ENCODE results near the gene XRCC5.

Gene XRCC5

GRCh38 chr2:216232721-216233120, 123.6 kb downstream of the XRCC5 start:
- DNase-seq (ENCODE audit: low spot score), result no peak

GRCh38 chr2:216233281-216233995, 124.3 kb downstream of the XRCC5 start:
- DNase-seq (ENCODE audit: low spot score), result no peak

DNA sequence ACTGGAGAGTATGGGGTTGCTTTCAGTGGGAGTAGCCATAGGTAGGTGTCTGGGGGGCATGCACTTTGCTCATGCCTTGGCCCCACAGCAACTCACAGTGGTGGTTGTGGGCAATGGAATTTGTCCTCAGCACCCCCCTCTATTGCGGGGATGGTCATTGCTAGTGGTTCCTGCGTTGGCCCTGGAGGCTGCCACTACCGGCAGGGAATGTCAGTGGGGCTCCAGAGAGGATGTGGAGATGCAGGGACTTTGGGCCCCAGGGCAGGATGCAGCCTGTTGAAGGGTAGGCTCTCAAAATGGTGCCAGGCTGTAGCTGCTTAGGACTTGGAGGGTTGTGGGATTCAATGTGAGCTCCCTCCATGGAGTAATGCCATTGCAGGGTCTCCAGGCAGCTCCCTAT, 125.0 kb downstream of the XRCC5 start:
- DNase-seq (ENCODE audit: low spot score), result no peak

DNA sequence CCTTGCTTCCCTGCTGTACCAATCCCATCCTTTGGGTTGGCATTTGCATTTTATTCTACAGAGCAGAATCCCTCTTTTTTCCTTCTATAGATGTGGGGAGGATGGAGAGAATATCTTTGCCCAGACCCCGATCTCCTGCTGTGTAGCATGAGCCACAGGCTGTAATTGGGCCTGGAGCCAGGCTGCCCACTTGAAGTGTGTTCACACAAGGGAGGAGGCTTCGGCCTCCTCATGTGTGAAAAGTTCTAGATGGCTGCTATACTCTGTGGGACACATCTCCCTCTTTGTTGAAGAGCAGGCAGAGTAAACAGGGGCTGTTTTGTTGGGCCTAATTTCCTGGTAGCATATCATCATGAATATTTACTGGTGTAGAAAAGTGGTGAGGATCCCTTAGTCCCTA, 126.3 kb downstream of the XRCC5 start:
- DNase-seq (ENCODE audit: low spot score), result no peak

DNA sequence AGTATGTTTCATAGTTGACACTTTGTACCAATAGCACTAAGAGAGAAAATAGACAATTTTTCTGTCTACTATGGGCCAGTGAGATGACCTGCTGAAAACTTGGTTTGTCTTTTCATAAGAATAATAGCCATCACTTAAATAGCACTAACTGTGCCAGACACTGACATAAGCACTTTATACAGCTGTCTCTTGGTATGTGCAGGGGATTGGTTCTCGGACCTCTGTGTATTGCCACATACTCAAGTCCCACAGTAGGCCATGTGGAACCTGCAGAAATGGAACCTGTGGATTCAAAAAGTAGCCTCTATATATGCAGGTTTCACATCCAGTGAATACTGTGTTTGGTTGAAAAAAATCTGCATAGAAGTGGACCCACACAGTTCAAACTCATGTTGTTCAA, 126.7 kb downstream of the XRCC5 start:
- DNase-seq (ENCODE audit: low spot score), result no peak

DNA sequence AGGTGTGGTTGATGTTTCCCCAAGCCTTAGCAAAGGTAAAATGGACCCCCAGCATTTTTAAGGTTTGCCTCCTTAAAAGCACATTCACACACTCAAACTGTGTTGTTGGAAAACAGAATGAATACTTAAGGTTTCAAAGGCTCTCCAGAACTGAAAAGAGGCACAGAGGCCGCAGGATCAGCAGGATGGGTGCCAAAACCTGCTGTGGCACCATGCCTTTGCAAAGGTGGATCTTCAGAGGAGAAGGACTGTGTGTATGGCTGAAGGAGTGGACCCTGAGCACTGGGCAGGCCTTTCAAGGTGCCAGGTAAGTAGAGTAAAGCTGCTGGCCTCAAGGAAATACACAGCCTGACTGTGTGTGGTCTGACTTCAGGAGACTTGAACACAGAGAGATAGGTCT, 127.3 kb downstream of the XRCC5 start:
- no peak for DNase-seq (ENCODE audit: low spot score)

DNA sequence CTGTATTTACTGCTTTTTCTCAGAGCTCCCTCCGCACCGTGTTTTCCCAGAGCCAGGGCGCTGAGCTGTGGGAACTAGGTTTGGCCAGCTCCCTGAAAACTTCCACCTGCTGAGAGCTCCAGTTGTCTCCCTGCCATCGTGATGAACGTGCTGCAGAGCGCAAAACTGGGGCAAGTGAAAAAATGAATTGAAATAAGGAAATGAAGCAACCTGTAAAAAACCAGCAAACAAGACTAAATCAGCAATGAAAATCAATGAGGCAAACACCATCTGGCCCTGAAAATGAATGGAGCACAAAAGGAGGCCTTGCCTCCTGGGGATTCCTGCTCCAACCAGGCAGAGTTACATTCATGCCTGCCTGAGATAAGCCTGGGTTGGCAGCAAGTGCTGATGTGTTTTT, 133.2 kb downstream of the XRCC5 start:
- no peak for DNase-seq (ENCODE audit: low spot score)

DNA sequence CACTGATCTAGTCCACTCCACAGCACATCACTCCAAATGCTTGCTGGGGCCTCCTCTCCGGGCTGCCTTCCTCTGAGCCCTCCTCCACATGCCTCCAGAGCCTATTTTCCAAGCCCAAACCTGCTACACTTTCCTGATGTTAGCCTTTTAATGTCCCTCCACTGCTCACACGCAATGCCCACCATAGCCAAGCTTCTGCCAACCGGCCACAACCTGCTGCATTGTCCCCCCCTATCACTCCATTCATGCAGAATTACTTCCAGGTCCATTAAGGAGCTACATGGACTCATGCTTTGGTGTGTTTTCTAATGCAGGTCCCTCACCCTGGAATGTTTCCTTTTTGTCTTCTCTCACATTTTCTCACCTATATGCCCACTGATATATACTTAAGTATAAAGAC, 133.9 kb downstream of the XRCC5 start:
- DNase-seq (ENCODE audit: low spot score), result no peak

DNA sequence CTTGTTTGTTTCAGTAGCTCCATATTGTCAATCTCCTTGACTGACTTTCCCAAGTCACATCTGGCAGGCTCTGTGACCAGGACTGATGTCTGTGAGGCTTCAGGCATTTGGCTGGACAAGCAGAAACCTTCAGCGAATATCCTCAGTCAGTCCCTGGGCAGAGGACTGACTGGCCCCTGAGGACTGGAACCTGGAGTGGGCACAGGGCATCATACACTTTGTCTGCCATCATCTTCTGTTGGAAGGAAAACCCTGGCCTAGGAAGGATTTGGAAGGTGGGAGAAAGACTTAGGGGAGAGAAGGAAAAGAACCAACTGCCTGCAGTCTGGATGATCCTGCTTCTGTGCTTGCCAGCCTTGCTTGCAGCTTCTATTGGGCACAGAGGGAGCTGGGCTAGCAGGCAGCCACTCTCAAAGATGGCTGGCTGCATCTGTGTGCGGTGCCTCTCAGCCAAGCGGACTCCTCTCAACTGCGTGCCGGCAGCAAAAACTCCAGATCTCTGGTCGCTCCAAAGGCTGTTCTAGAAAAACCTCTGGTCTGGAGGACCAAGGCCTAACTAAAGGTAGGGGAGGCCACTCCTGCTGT, 136.3 kb downstream of the XRCC5 start:
- no peak for DNase-seq (ENCODE audit: low spot score)

DNA sequence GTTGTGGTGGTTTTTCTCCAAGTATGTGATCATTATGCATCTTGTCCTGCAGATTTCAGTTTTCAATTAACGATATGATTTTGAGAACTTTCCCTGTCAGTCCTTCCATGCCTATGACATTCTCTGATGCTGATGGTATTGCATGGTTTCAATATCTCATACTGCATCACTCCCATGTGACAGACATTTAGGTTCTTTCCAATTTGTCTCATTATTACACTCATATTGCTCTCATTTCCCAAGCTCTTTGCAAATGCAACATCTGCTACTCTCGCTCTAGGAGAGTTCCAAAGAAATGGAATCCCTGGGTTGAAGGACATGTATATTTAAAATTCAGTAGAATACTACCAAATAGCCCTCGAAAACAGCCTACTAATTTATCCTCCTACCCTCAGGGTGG, 137.6 kb downstream of the XRCC5 start:
- no peak for DNase-seq (ENCODE audit: low spot score)
